Activated CD8-positive, alpha-beta memory T cell treated with anti-CD3 and anti-CD28 coated beads, Interleukin-2, amount 50 U/mL, for 48 hours (primary cell): ENCODE results near the gene SLC9A9.
"Not testable (repeated sequence)": the region's sequence is repeated elsewhere in the genome, so short reads cannot be mapped to it uniquely, and the experiment has no call there.

Experiments
- DNase-seq: peaks from one replicate; pipeline ENCODE4 v3.0.0-alpha.2; 2020

The SLC9A9 gene

GRCh38 chr3:143535994-143536784, 312.1 kb downstream of the SLC9A9 start:
- no peak for DNase-seq

GRCh38 chr3:143533391-143533790, 314.9 kb downstream of the SLC9A9 start:
- no peak for DNase-seq

- no peak for DNase-seq
Observed at GRCh38 chr3:143532091-143532490, 316.2 kb downstream of the SLC9A9 start.

- DNase-seq = no peak
Observed at GRCh38 chr3:143531101-143531500, 317.2 kb downstream of the SLC9A9 start.

- DNase-seq = no peak
Observed at GRCh38 chr3:143529798-143530197, 318.5 kb downstream of the SLC9A9 start.

GRCh38 chr3:143529018-143529478, 319.2 kb downstream of the SLC9A9 start:
- DNase-seq = no peak

GRCh38 chr3:143526011-143526545, 322.2 kb downstream of the SLC9A9 start:
- no peak for DNase-seq

- no peak for DNase-seq
Observed at GRCh38 chr3:143525408-143525807, 322.9 kb downstream of the SLC9A9 start.

- DNase-seq = no peak
Observed at GRCh38 chr3:143521803-143522202, 326.5 kb downstream of the SLC9A9 start.

- DNase-seq = not testable (repeated sequence)
Observed at GRCh38 chr3:143517131-143517530, 331.1 kb downstream of the SLC9A9 start.

- no peak for DNase-seq
Observed at GRCh38 chr3:143514874-143515273, 333.4 kb downstream of the SLC9A9 start.

GRCh38 chr3:143514109-143514508, 334.2 kb downstream of the SLC9A9 start:
- DNase-seq = no peak

- no peak for DNase-seq
Observed at GRCh38 chr3:143511174-143511879, 336.9 kb downstream of the SLC9A9 start.

GRCh38 chr3:143510601-143511000, 337.7 kb downstream of the SLC9A9 start:
- DNase-seq = no peak

GRCh38 chr3:143507735-143508580, 340.3 kb downstream of the SLC9A9 start:
- DNase-seq = no peak

- DNase-seq = no peak
Observed at GRCh38 chr3:143506190-143506589, 342.1 kb downstream of the SLC9A9 start.

GRCh38 chr3:143503325-143503885, 344.9 kb downstream of the SLC9A9 start:
- no peak for DNase-seq

- no peak for DNase-seq
Observed at GRCh38 chr3:143502081-143502480, 346.2 kb downstream of the SLC9A9 start.

- DNase-seq = no peak
Observed at GRCh38 chr3:143497382-143497781, 350.9 kb downstream of the SLC9A9 start.

- no peak for DNase-seq
Observed at GRCh38 chr3:143496191-143496590, 352.1 kb downstream of the SLC9A9 start.

- no peak for DNase-seq
Observed at GRCh38 chr3:143495527-143495926, 352.7 kb downstream of the SLC9A9 start.

- DNase-seq = no peak
Observed at GRCh38 chr3:143486611-143487010, 361.7 kb downstream of the SLC9A9 start.
